ENCODE data around the gene GATA2.

Gene GATA2

GRCh38 chr3:128442070-128442469 is 50.9 kb downstream of the GATA2 start:
- ATAC-seq (ENCODE audit: low read depth) (no peak), DNase-seq (ENCODE audit: low spot score) (no peak)
- Histone ChIP-seq H3K27me3 (ENCODE audit: insufficient read depth, poor library complexity, severe bottlenecking) (no peaks in the 10 kb centered on the region), H3K4me3 (ENCODE audit: severe bottlenecking) (no peak overlapping the region), H3K9me3 (ENCODE audit: severe bottlenecking) (no peaks in the 10 kb centered on the region), H3K36me3 (ENCODE audit: low read depth) (no peaks in the 10 kb centered on the region), H3K27ac (ENCODE audit: poor library complexity, severe bottlenecking) (no peak overlapping the region), H3K4me1 (ENCODE audit: insufficient read depth, poor library complexity, severe bottlenecking) (no peaks in the 10 kb centered on the region)
- TF ChIP-seq CTCF (IDR thresholded peaks at IDR 0.05; ENCODE audit: poor library complexity, severe bottlenecking): no peak

GRCh38 chr3:128439226-128439625 is 53.8 kb downstream of the GATA2 start:
- no peaks in the 10 kb centered on the region for H3K4me1 ChIP-seq (ENCODE audit: insufficient read depth, poor library complexity, severe bottlenecking)

GRCh38 chr3:128438488-128439072 is 54.4 kb downstream of the GATA2 start:
- H3K27ac ChIP-seq (ENCODE audit: poor library complexity, severe bottlenecking): no peak overlapping the region
- TF ChIP-seq CTCF (IDR thresholded peaks at IDR 0.05; ENCODE audit: poor library complexity, severe bottlenecking): peak; percentile 34
- ATAC-seq (ENCODE audit: low read depth) (no peak), DNase-seq (ENCODE audit: low spot score) (no peak)
- no peaks in the 10 kb centered on the region for H3K36me3 ChIP-seq (ENCODE audit: low read depth)
- H3K4me3 ChIP-seq (ENCODE audit: severe bottlenecking): no peak overlapping the region
- H3K27me3 ChIP-seq (ENCODE audit: insufficient read depth, poor library complexity, severe bottlenecking): no peaks in the 10 kb centered on the region
- no peaks in the 10 kb centered on the region for H3K9me3 ChIP-seq (ENCODE audit: severe bottlenecking)
- H3K4me1 ChIP-seq (ENCODE audit: insufficient read depth, poor library complexity, severe bottlenecking): peaks cover 6% of the 10 kb centered on the region

More at GRCh38 chr3:128439226-128439625, 53.8 kb downstream of the GATA2 start:
- TF ChIP-seq CTCF (IDR thresholded peaks at IDR 0.05; ENCODE audit: poor library complexity, severe bottlenecking): no peak
- Histone ChIP-seq H3K4me3 (ENCODE audit: severe bottlenecking) (no peak overlapping the region), H3K9me3 (ENCODE audit: severe bottlenecking) (no peaks in the 10 kb centered on the region), H3K27me3 (ENCODE audit: insufficient read depth, poor library complexity, severe bottlenecking) (no peaks in the 10 kb centered on the region), H3K36me3 (ENCODE audit: low read depth) (no peaks in the 10 kb centered on the region), H3K27ac (ENCODE audit: poor library complexity, severe bottlenecking) (no peak overlapping the region)
- ATAC-seq (ENCODE audit: low read depth): no peak
- no peak for DNase-seq (ENCODE audit: low spot score)

- DNase-seq (ENCODE audit: low spot score) (no peak), ATAC-seq (ENCODE audit: low read depth) (no peak)
- peaks cover 9% of the 10 kb centered on the region for H3K4me1 ChIP-seq (ENCODE audit: insufficient read depth, poor library complexity, severe bottlenecking)
- H3K36me3 ChIP-seq (ENCODE audit: low read depth): no peaks in the 10 kb centered on the region
- H3K27me3 ChIP-seq (ENCODE audit: insufficient read depth, poor library complexity, severe bottlenecking): peaks cover 12% of the 10 kb centered on the region
- TF ChIP-seq CTCF (IDR thresholded peaks at IDR 0.05; ENCODE audit: poor library complexity, severe bottlenecking): no peak
- no peak overlapping the region for H3K27ac ChIP-seq (ENCODE audit: poor library complexity, severe bottlenecking)
- no peak overlapping the region for H3K4me3 ChIP-seq (ENCODE audit: severe bottlenecking)
- H3K9me3 ChIP-seq (ENCODE audit: severe bottlenecking): no peaks in the 10 kb centered on the region
Measured at GRCh38 chr3:128436214-128436613, 56.8 kb downstream of the GATA2 start.

GRCh38 chr3:128435561-128435960 is 57.4 kb downstream of the GATA2 start:
- DNase-seq (ENCODE audit: low spot score) (no peak), ATAC-seq (ENCODE audit: low read depth) (no peak)
- no peak overlapping the region for H3K4me3 ChIP-seq (ENCODE audit: severe bottlenecking)
- H3K9me3 ChIP-seq (ENCODE audit: severe bottlenecking): no peaks in the 10 kb centered on the region
- H3K27me3 ChIP-seq (ENCODE audit: insufficient read depth, poor library complexity, severe bottlenecking): peaks cover 12% of the 10 kb centered on the region
- H3K4me1 ChIP-seq (ENCODE audit: insufficient read depth, poor library complexity, severe bottlenecking): peaks cover 9% of the 10 kb centered on the region
- TF ChIP-seq CTCF (IDR thresholded peaks at IDR 0.05; ENCODE audit: poor library complexity, severe bottlenecking): no peak
- no peaks in the 10 kb centered on the region for H3K36me3 ChIP-seq (ENCODE audit: low read depth)
- no peak overlapping the region for H3K27ac ChIP-seq (ENCODE audit: poor library complexity, severe bottlenecking)

Measured in RWPE2 (cell line).